Esophagus muscularis mucosa (tissue), 4 donors: ENCODE measurements around the gene PITPNM3. TPM values are rescaled to one million over a fixed set of nuclear protein-coding genes. Genes with fewer than 3 reads are reported as not detected.

Experiments
- DNase-seq: peaks from one replicate; pipeline ENCODE4 v3.0.0-alpha.2; 2017; ENCODE audit errors: extremely low spot score
- H3K27ac ChIP-seq, 4 donors: fragments of 200-600 bp; sonication (generic); replicated peaks in 1 of 4; 1 replicate in 3 of 4; 2 replicates in 1 of 4; pipeline ENCODE4 v1.5.1; 2016 to 2019; ENCODE audit warnings: mild to moderate bottlenecking in 1 of 4
- H3K27me3 ChIP-seq, 4 donors: fragments of 200-600 bp; sonication (generic); one replicate each; pipeline versions ENCODE4 v1.5.1 to v1.6.0; 2016 to 2019
- H3K36me3 ChIP-seq, 4 donors: fragments of 200-600 bp; sonication (generic); one replicate each; pipeline ENCODE4 v1.5.1; 2016 to 2019
- H3K4me1 ChIP-seq, 4 donors: fragments of 200-600 bp; sonication (generic); one replicate each; pipeline ENCODE4 v1.5.1; 2016 to 2019
- H3K4me3 ChIP-seq, 4 donors: fragments of 200-600 bp; sonication (generic); 1 replicate in 2 of 4; 2 replicates in 2 of 4; pipeline ENCODE4 v1.5.1; 2016 to 2019; ENCODE audit warnings: mild to moderate bottlenecking in 4 of 4, moderate library complexity in 1 of 4
- H3K9me3 ChIP-seq, 4 donors: fragments of 200-600 bp; sonication (generic); 1 replicate in 3 of 4; 2 replicates in 1 of 4; pipeline ENCODE4 v1.5.1; 2016 to 2019
- EP300 ChIP-seq: sonication (generic); formaldehyde crosslinking; IDR thresholded peaks from one replicate; pipeline ENCODE4 v1.6.1; 2017; ENCODE audit warnings: antibody characterized with exemption
- POLR2A ChIP-seq: fragments of 450-650 bp; IDR thresholded peaks from one replicate; pipeline ENCODE4 v1.6.1; 2017; ENCODE audit warnings: antibody characterized with exemption, moderate library complexity, mild to moderate bottlenecking, low read depth
- POLR2AphosphoS5 ChIP-seq, 2 donors: sonication (generic); formaldehyde crosslinking; IDR thresholded peaks; one replicate each; pipeline ENCODE4 v1.6.1; 2017; ENCODE audit warnings: antibody characterized with exemption in 2 of 2
- WGBS: methylation state at CpG from one replicate; pipeline ENCODE4 v1.1.5; 2018; 5-methylcytosine and 5-hydroxymethylcytosine counted together
- intact Hi-C: fragments of 100-400 bp; cut with DNase I; formaldehyde crosslinking; loops from one replicate; pipeline ENCODE4 v1.15.1; 2023
- total RNA-seq, 4 donors: library from RNA; depleted of rRNA; stranded (reverse); fragments of >200 nt; gene quantifications; one replicate each; pipeline versions ENCODE4 v1.1.0 to v1.2.1, GENCODE V29; 2016
- TF ChIP-seq, protein P1 (sequence below), 3 experiments: fragments of 200-600 bp in 2 of 3; fragments of 450-650 bp in 1 of 3; sonication (generic) in 2 of 3; IDR thresholded peaks; one replicate each; pipeline ENCODE4 v1.5.1; 2017 to 2019; ENCODE audit warnings: antibody characterized with exemption in 3 of 3, mild to moderate bottlenecking in 2 of 3, moderate library complexity in 1 of 3

The PITPNM3 gene
- total RNA-seq, 4 donors from 2014 or later, result 46.5 to 93.2 (median 68.9) TPM

DNA sequence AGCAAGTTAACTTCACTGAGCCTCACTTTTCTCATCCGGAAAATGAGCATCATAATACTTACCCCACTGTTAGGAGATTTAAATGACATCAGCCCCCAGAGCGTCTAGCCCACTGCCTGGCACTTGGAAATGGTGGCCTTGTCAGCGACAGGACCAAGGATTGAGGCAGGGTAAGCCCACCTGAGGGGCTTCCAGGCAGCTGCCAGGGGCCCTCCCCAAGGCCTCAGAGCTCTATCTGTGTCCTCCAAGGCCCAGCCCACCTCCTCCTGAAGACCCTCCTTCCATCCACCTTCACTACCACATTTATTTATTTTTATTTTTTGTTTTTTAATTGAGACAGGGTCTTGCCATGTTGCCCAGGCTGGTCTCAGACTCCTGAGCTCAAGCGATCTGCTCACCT is 13.8 kb downstream of the PITPNM3 start:
- 94% methylated on average over 4 of the region's 4 CpGs for WGBS
- DNase-seq, result no peak
- Histone ChIP-seq H3K9me3 (no peaks in the 10 kb centered on the region), H3K4me3 (no peak overlapping the region), H3K36me3 (peaks cover 0 to 10% (median 6%) of the 10 kb centered on the region in 4 donors), H3K27ac (no peak overlapping the region), H3K4me1 (peaks cover 0 to 37% (median 26%) of the 10 kb centered on the region in 4 donors), H3K27me3 (no peaks in the 10 kb centered on the region)
- TF ChIP-seq, protein P1, sequence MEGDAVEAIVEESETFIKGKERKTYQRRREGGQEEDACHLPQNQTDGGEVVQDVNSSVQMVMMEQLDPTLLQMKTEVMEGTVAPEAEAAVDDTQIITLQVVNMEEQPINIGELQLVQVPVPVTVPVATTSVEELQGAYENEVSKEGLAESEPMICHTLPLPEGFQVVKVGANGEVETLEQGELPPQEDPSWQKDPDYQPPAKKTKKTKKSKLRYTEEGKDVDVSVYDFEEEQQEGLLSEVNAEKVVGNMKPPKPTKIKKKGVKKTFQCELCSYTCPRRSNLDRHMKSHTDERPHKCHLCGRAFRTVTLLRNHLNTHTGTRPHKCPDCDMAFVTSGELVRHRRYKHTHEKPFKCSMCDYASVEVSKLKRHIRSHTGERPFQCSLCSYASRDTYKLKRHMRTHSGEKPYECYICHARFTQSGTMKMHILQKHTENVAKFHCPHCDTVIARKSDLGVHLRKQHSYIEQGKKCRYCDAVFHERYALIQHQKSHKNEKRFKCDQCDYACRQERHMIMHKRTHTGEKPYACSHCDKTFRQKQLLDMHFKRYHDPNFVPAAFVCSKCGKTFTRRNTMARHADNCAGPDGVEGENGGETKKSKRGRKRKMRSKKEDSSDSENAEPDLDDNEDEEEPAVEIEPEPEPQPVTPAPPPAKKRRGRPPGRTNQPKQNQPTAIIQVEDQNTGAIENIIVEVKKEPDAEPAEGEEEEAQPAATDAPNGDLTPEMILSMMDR (IDR thresholded peaks at IDR 0.05), result no peak
- TF ChIP-seq POLR2A (no peak), EP300 (no peak), POLR2AphosphoS5 (IDR thresholded peaks at IDR 0.05) (no peak)
- intact Hi-C loops, result no loop called here

DNA sequence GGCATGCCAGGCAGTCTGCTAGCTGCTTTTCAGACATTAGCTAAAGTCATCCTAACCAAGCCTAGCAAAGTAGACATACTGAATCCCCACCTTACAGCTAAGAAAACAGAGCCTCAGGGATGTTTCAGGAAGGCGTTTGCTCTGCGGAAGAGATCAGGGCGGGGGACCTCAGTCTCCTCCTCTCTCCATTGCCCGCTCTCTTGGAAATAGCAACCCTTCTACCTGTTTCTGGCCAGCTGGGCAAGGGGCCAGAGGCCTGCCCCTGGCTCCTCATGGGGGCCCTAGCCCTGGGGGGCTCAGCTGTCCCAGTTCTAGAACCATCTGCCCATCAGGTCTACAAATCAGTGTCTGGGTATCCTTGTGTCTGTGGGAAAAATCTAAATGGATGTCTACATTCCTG is 14.5 kb downstream of the PITPNM3 start:
- intact Hi-C loops, result no loop called here
- no peak for DNase-seq
- WGBS, result 82% methylated on average over 2 of the region's 4 CpGs

DNA sequence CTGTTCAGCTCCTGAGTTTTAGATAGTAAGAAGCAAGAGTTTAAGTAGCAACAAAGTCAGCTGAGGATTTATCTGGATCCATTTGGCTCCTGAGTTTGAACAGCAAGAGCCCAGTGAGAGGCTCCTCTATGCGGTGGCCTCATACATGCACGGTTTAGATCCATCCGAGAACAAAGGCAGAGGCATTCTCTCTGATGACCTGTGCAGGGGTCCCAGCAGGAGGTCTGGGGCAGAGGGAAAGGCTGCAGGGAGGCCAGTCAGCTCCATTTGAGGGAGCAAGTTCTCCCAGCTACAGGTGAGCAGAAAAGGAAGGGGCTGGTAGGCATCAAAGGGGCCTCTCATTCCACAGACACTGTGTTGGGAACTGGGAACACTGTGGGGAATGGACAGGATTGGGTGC is 16.5 kb downstream of the PITPNM3 start:
- WGBS, result 82% methylated on average over 3 of the region's 3 CpGs

More for the DNA sequence above, 14.5 kb downstream of the PITPNM3 start:
- no peak overlapping the region for H3K4me3 ChIP-seq
- H3K36me3 ChIP-seq, result peaks cover 0 to 14% (median 7%) of the 10 kb centered on the region in 4 donors
- no peak overlapping the region for H3K27ac ChIP-seq
- no peak for TF ChIP-seq EP300
- TF ChIP-seq POLR2A, result no peak
- no peak for TF ChIP-seq POLR2AphosphoS5 (IDR thresholded peaks at IDR 0.05)
- TF ChIP-seq, protein P1 (IDR thresholded peaks at IDR 0.05), result no peak
- peaks cover 0 to 32% (median 21%) of the 10 kb centered on the region in 4 donors for H3K4me1 ChIP-seq
- H3K9me3 ChIP-seq, result no peaks in the 10 kb centered on the region
- no peaks in the 10 kb centered on the region for H3K27me3 ChIP-seq

DNA sequence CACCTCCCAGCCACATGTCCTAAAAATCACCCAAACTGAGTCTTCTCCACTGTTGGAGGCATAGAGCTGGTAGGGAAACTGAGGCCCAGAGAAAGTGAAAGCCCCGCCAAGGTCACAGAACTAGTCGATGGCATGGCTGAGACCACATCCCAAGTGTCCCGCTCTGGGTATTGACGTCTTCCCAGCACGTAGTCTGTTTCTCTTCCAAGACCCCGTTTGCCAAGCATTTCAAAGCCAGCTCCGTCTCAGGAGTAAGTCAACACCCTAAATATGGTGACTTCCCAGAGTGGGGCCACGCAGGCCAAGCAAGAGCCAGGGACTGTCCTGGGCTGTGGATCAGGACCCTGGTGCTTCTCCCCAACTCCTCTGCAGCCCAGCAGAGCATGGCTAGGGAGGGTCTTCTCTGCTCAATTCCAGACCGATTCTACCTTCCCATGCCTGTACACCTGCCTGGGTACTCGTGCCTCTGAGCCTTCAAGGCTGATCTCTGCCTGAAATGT is 19.7 kb downstream of the PITPNM3 start:
- 94% methylated on average over 7 of the region's 10 CpGs for WGBS

More for the DNA sequence above, 16.5 kb downstream of the PITPNM3 start:
- Histone ChIP-seq H3K9me3 (no peaks in the 10 kb centered on the region), H3K27ac (no peak overlapping the region), H3K4me1 (peaks cover 0 to 32% (median 24%) of the 10 kb centered on the region in 4 donors), H3K27me3 (no peaks in the 10 kb centered on the region), H3K4me3 (no peak overlapping the region), H3K36me3 (peaks cover 0 to 14% (median 7%) of the 10 kb centered on the region in 4 donors)
- intact Hi-C loops, result no loop called here
- DNase-seq, result no peak
- TF ChIP-seq POLR2AphosphoS5 (IDR thresholded peaks at IDR 0.05), result no peak

DNA sequence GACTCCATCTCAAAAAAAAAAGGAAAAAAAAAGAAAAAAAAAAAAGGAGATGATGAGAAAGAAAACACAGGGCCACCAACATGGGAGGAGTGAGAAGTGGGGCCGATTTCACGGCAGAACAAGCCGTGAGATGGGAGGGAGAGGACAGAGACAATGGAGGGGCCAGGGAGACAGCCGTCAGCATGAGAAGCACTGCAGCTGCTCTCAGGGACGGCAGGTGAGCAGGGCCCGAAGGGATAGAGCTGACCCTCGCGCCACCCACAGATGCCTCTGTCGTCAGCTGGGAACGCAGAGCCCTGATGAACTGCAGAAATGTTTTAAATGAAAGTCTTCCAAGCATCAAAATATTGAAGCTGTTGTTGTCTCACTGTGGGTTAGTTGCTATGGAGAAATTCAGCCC is 20.3 kb downstream of the PITPNM3 start:
- 46% methylated on average over 10 of the region's 10 CpGs for WGBS
- TF ChIP-seq, protein P1 (IDR thresholded peaks at IDR 0.05), result no peak
- TF ChIP-seq POLR2AphosphoS5 (IDR thresholded peaks at IDR 0.05) (peak; percentile 59 to 67), EP300 (no peak)
- no peak for DNase-seq
- intact Hi-C loops, result no loop called here
- H3K27ac ChIP-seq, result peak overlapping the region; percentile 45 to 80 (median 60)
- no peaks in the 10 kb centered on the region for H3K27me3 ChIP-seq
- H3K36me3 ChIP-seq, result peaks cover 0 to 11% (median 5%) of the 10 kb centered on the region in 4 donors
- H3K9me3 ChIP-seq, result no peaks in the 10 kb centered on the region
- peaks cover 0 to 61% (median 58%) of the 10 kb centered on the region in 4 donors for H3K4me1 ChIP-seq
- no peak overlapping the region for H3K4me3 ChIP-seq

More for the DNA sequence above, 19.7 kb downstream of the PITPNM3 start:
- peaks cover 0 to 11% (median 5%) of the 10 kb centered on the region in 4 donors for H3K36me3 ChIP-seq
- TF ChIP-seq POLR2AphosphoS5 (IDR thresholded peaks at IDR 0.05) (no peak), POLR2A (no peak), EP300 (no peak)
- TF ChIP-seq, protein P1 (IDR thresholded peaks at IDR 0.05), result no peak
- peaks cover 0 to 55% (median 53%) of the 10 kb centered on the region in 4 donors for H3K4me1 ChIP-seq
- DNase-seq, result no peak
- no peaks in the 10 kb centered on the region for H3K9me3 ChIP-seq
- H3K4me3 ChIP-seq, result no peak overlapping the region
- peak overlapping the region; percentile 45 to 80 (median 60) for H3K27ac ChIP-seq
- no peaks in the 10 kb centered on the region for H3K27me3 ChIP-seq
- intact Hi-C loops, result no loop called here
